ENCODE measurements around the gene TACR2.

The TACR2 gene

GRCh38 chr10:69388488-69388887 lies 28.2 kb downstream of the TACR2 start:
- DNase-seq (ENCODE audit: low read depth): no peak
- TF ChIP-seq MYC (IDR thresholded peaks at IDR 0.05; ENCODE audit: low read depth, low read length): no peak
- no peak for TF ChIP-seq POLR2A (IDR thresholded peaks at IDR 0.05; ENCODE audit: extremely low read depth, insufficient read length)
- TF ChIP-seq, protein P1, sequence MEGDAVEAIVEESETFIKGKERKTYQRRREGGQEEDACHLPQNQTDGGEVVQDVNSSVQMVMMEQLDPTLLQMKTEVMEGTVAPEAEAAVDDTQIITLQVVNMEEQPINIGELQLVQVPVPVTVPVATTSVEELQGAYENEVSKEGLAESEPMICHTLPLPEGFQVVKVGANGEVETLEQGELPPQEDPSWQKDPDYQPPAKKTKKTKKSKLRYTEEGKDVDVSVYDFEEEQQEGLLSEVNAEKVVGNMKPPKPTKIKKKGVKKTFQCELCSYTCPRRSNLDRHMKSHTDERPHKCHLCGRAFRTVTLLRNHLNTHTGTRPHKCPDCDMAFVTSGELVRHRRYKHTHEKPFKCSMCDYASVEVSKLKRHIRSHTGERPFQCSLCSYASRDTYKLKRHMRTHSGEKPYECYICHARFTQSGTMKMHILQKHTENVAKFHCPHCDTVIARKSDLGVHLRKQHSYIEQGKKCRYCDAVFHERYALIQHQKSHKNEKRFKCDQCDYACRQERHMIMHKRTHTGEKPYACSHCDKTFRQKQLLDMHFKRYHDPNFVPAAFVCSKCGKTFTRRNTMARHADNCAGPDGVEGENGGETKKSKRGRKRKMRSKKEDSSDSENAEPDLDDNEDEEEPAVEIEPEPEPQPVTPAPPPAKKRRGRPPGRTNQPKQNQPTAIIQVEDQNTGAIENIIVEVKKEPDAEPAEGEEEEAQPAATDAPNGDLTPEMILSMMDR (IDR thresholded peaks at IDR 0.05; ENCODE audit: low read depth, low read length): no peak
- TF ChIP-seq, protein P2, sequence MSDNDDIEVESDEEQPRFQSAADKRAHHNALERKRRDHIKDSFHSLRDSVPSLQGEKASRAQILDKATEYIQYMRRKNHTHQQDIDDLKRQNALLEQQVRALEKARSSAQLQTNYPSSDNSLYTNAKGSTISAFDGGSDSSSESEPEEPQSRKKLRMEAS (IDR thresholded peaks at IDR 0.05; ENCODE audit: low read depth, low read length): no peak

GRCh38 chr10:69387500-69387899 lies 29.2 kb downstream of the TACR2 start:
- TF ChIP-seq, protein P1 (IDR thresholded peaks at IDR 0.05; ENCODE audit: low read depth, low read length): no peak
- TF ChIP-seq POLR2A (IDR thresholded peaks at IDR 0.05; ENCODE audit: extremely low read depth, insufficient read length) (no peak), MYC (IDR thresholded peaks at IDR 0.05; ENCODE audit: low read depth, low read length) (no peak)
- TF ChIP-seq, protein P2 (IDR thresholded peaks at IDR 0.05; ENCODE audit: low read depth, low read length): no peak
- no peak overlapping the region for H3K4me3 ChIP-seq (ENCODE audit: low read depth, low read length)
- DNase-seq (ENCODE audit: low read depth): no peak

More at GRCh38 chr10:69388488-69388887, 28.2 kb downstream of the TACR2 start:
- no peak overlapping the region for H3K4me3 ChIP-seq (ENCODE audit: low read depth, low read length)

- H3K4me3 ChIP-seq (ENCODE audit: low read depth, low read length): no peak overlapping the region
- no peak for TF ChIP-seq POLR2A (IDR thresholded peaks at IDR 0.05; ENCODE audit: extremely low read depth, insufficient read length)
- TF ChIP-seq, protein P2 (IDR thresholded peaks at IDR 0.05; ENCODE audit: low read depth, low read length): no peak
- TF ChIP-seq, protein P1 (IDR thresholded peaks at IDR 0.05; ENCODE audit: low read depth, low read length): no peak
- no peak for TF ChIP-seq MYC (IDR thresholded peaks at IDR 0.05; ENCODE audit: low read depth, low read length)
- no peak for DNase-seq (ENCODE audit: low read depth)
These were observed 31.0 kb downstream of the TACR2 start for GRCh38 chr10:69385454-69386350.

- no peak for DNase-seq (ENCODE audit: low read depth)
- TF ChIP-seq MYC (IDR thresholded peaks at IDR 0.05; ENCODE audit: low read depth, low read length) (no peak), POLR2A (IDR thresholded peaks at IDR 0.05; ENCODE audit: extremely low read depth, insufficient read length) (no peak)
- TF ChIP-seq, protein P1 (IDR thresholded peaks at IDR 0.05; ENCODE audit: low read depth, low read length): no peak
- TF ChIP-seq, protein P2 (IDR thresholded peaks at IDR 0.05; ENCODE audit: low read depth, low read length): no peak
- no peak overlapping the region for H3K4me3 ChIP-seq (ENCODE audit: low read depth, low read length)
These were observed 32.4 kb downstream of the TACR2 start for GRCh38 chr10:69384320-69384719.

DNA sequence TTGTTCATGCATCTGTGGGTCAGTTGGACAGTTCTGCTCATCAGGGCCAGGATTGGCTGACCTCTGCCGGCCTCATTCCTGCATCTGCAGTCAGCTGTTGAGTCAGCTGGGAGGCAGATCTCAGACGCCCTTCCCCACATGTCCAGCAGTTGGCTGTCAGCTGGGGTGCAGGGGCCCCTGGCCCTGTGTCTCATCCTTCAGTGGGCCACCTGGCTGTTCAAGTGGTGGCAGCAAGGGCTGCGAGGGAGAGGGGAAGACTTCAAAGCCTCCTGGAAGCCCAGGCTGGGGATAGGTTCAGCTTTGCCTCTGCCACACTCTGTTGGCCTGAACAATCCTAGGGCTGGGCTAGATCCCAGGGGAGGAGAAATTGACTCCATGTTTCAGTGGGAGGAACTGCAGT lies 33.2 kb downstream of the TACR2 start:
- H3K4me3 ChIP-seq (ENCODE audit: low read depth, low read length): no peak overlapping the region
- no peak for DNase-seq (ENCODE audit: low read depth)
- TF ChIP-seq MYC (IDR thresholded peaks at IDR 0.05; ENCODE audit: low read depth, low read length): no peak
- TF ChIP-seq, protein P1 (IDR thresholded peaks at IDR 0.05; ENCODE audit: low read depth, low read length): no peak
- TF ChIP-seq, protein P2 (IDR thresholded peaks at IDR 0.05; ENCODE audit: low read depth, low read length): no peak
- TF ChIP-seq POLR2A (IDR thresholded peaks at IDR 0.05; ENCODE audit: extremely low read depth, insufficient read length): no peak

All from NB4 (cell line).